ENCODE measurements around the gene SLC22A2. TPM values are rescaled to one million over a fixed set of nuclear protein-coding genes. Genes with fewer than 3 reads are reported as not detected.

The SLC22A2 gene
- total RNA-seq, 1 experiment from 2014 or later: 0.96 TPM

- Mint-ChIP-seq H3K4me3 (no peak overlapping the region), H3K4me1 (peaks cover 66% of the 10 kb centered on the region), H3K36me3 (no peaks in the 10 kb centered on the region; the same call in 1 of the 2 replicates), H3K9me3 (no peaks in the 10 kb centered on the region; the same call in 1 of the 2 replicates), H3K27me3 (ENCODE audit: low read depth) (peaks cover 10% of the 10 kb centered on the region), H3K27ac (peak overlapping the region; percentile 89)
- ChIA-PET CTCF (interaction anchor here (0.6 kb wide), 1 partner anchor 345 kb away, joined by 3 read pairs; no protein-coding TSS in a partner anchor), POLR2A (interaction anchor here (0.9 kb wide), 1 partner anchor 13 kb away, joined by 3 read pairs; no protein-coding TSS in a partner anchor)
- no peak for DNase-seq (ENCODE audit: low spot score)
- TF ChIP-seq MXD4 (CRISPR knock-in tag; IDR thresholded peaks at IDR 0.05; ENCODE audit: borderline replicate concordance): no peak
- no peak for TF ChIP-seq EMX1 (CRISPR knock-in tag; IDR thresholded peaks at IDR 0.05)
- ATAC-seq: peak; percentile 16
These were observed 31.4 kb downstream of the SLC22A2 start for GRCh38 chr6:160227038-160227768.

- H3K4me1 Mint-ChIP-seq: peaks cover 76% of the 10 kb centered on the region
- H3K9me3 Mint-ChIP-seq: peaks cover 2% of the 10 kb centered on the region
- DNase-seq (ENCODE audit: low spot score) (no peak), ATAC-seq (peak; percentile 16)
- ChIA-PET POLR2A (no interaction called here), CTCF (interaction anchor here (0.8 kb wide), 1 partner anchor 363 kb away, joined by 5 read pairs; no protein-coding TSS in a partner anchor)
- no peak overlapping the region for H3K4me3 Mint-ChIP-seq
- no peak for TF ChIP-seq NR2C2 (CRISPR knock-in tag; IDR thresholded peaks at IDR 0.05)
- TF ChIP-seq USF2 (CRISPR knock-in tag; IDR thresholded peaks at IDR 0.05): peak; percentile 51; the same call in 1 of the 2 replicates
- no peaks in the 10 kb centered on the region; the same call in 1 of the 2 replicates for H3K36me3 Mint-ChIP-seq
- H3K27ac Mint-ChIP-seq: peak overlapping the region; percentile 89
- peaks cover 10% of the 10 kb centered on the region for H3K27me3 Mint-ChIP-seq (ENCODE audit: low read depth)
These were observed 32.5 kb downstream of the SLC22A2 start for GRCh38 chr6:160226118-160226591.

GRCh38 chr6:160224639-160225237 is 33.9 kb downstream of the SLC22A2 start:
- Mint-ChIP-seq H3K4me3 (no peak overlapping the region), H3K9me3 (peaks cover 13% of the 10 kb centered on the region), H3K4me1 (peaks cover 73% of the 10 kb centered on the region), H3K27ac (no peak overlapping the region), H3K27me3 (ENCODE audit: low read depth) (peaks cover 3% of the 10 kb centered on the region; the same call in 1 of the 2 replicates), H3K36me3 (peaks cover 4% of the 10 kb centered on the region; the same call in 1 of the 2 replicates)
- CTCF ChIA-PET: no interaction called here
- TF ChIP-seq ZNF423 (CRISPR knock-in tag; IDR thresholded peaks at IDR 0.05): no peak
- no peak for TF ChIP-seq CREM (CRISPR knock-in tag; IDR thresholded peaks at IDR 0.05)
- no peak for TF ChIP-seq ESRRA (CRISPR knock-in tag; IDR thresholded peaks at IDR 0.05; ENCODE audit: borderline replicate concordance)
- no peak for TF ChIP-seq ARID4B (CRISPR knock-in tag; IDR thresholded peaks at IDR 0.05; ENCODE audit: borderline replicate concordance)
- TF ChIP-seq ZNF416 (CRISPR knock-in tag; IDR thresholded peaks at IDR 0.05): no peak
- no peak for TF ChIP-seq ZNF396 (CRISPR knock-in tag; IDR thresholded peaks at IDR 0.05; ENCODE audit: borderline replicate concordance)
- TF ChIP-seq ZBTB21 (CRISPR knock-in tag; IDR thresholded peaks at IDR 0.05; ENCODE audit: borderline replicate concordance): no peak
- no peak for TF ChIP-seq AR (CRISPR knock-in tag; IDR thresholded peaks at IDR 0.05)
- no peak for TF ChIP-seq NR1H2 (CRISPR knock-in tag; IDR thresholded peaks at IDR 0.05)
- no peak for TF ChIP-seq MLX (CRISPR knock-in tag; IDR thresholded peaks at IDR 0.05)
- TF ChIP-seq NR3C1 (CRISPR knock-in tag; conservative IDR thresholded peaks at IDR 0.05; ENCODE audit: low read depth): no peak
- POLR2A ChIA-PET: no interaction called here
- ATAC-seq (no peak), DNase-seq (ENCODE audit: low spot score) (no peak)
